Caco-2 (cell line): ENCODE results near the gene LDLRAD4. TPM values are rescaled to one million over a fixed set of nuclear protein-coding genes. Genes with fewer than 3 reads are reported as not detected.

Source experiments
- BruUV-seq: library from RNA; stranded (reverse); fragments of 400-500 nt; replicated peaks from 2 replicates; lab custom pipeline; 2021; lab: Mats Ljungman, UMichigan
- CTCF ChIA-PET: fragments of 300-600 bp; sonication (Branson Sonifier 250); formaldehyde crosslinking; loops from one replicate; lab custom pipeline; 2022; ENCODE audit warnings: antibody characterized with exemption; lab: Charles Lee
- POLR2A ChIA-PET: fragments of 300-600 bp; sonication (Branson Sonifier 250); formaldehyde crosslinking; loops from one replicate; lab custom pipeline; 2022; ENCODE audit warnings: antibody characterized with exemption; lab: Charles Lee
- DNase-seq, 2 experiments: peaks; one replicate each; pipeline versions ENCODE4 v3.0.0 to v3.0.0-alpha.2; 2020 to 2022
- H3K27me3 ChIP-seq: replicated peaks from 2 replicates; pipeline ENCODE4 v1.6.0; 2011; ENCODE audit warnings: low read length; ENCODE audit not compliant: control insufficient read depth, insufficient read depth
- H3K36me3 ChIP-seq: 2 replicates; pipeline ENCODE4 v1.5.1; 2011; ENCODE audit warnings: low read length; ENCODE audit not compliant: control insufficient read depth, insufficient read depth
- H3K4me1 ChIP-seq: fragments of 250-450 bp; sonication (Bioruptor Pico); 2 replicates; pipeline ENCODE4 v1.5.1; 2020; ENCODE audit warnings: mild to moderate bottlenecking
- H3K4me3 ChIP-seq: 2 replicates; pipeline ENCODE4 v1.5.1; 2011; ENCODE audit warnings: low read depth, mild to moderate bottlenecking, control low read depth, low read length
- H3K9me3 ChIP-seq: fragments of 250-450 bp; sonication (Bioruptor Pico); 2 replicates; pipeline ENCODE4 v1.5.1; 2020; ENCODE audit warnings: mild to moderate bottlenecking, moderate library complexity
- H3K27ac Mint-ChIP-seq: one replicate; pipeline ENCODE4 v1.8.0; 2022; ENCODE audit warnings: mixed read lengths; ENCODE audit not compliant: unreplicated experiment
- H3K27me3 Mint-ChIP-seq: one replicate; pipeline ENCODE4 v1.8.0; 2022; ENCODE audit warnings: mixed read lengths; ENCODE audit not compliant: insufficient read depth, unreplicated experiment
- H3K36me3 Mint-ChIP-seq: one replicate; pipeline ENCODE4 v1.8.0; 2022; ENCODE audit warnings: mild to moderate bottlenecking, mixed read lengths; ENCODE audit not compliant: insufficient read depth, unreplicated experiment
- H3K4me1 Mint-ChIP-seq: one replicate; pipeline ENCODE4 v1.8.0; 2022; ENCODE audit warnings: low read depth, mixed read lengths; ENCODE audit not compliant: unreplicated experiment
- H3K4me3 Mint-ChIP-seq: one replicate; pipeline ENCODE4 v1.8.0; 2022; ENCODE audit warnings: mild to moderate bottlenecking, moderate library complexity, mixed read lengths; ENCODE audit not compliant: unreplicated experiment
- H3K9me3 Mint-ChIP-seq: one replicate; pipeline ENCODE4 v1.8.0; 2022; ENCODE audit warnings: mixed read lengths; ENCODE audit not compliant: unreplicated experiment
- CTCF ChIP-seq, 2 experiments: fragments of 200-600 bp in 1 of 2; IDR thresholded peaks; 1 replicate in 1 of 2; 2 replicates in 1 of 2; pipeline versions ENCODE4 v1.5.1 to v1.8.0; 2011 to 2022; ENCODE audit warnings: antibody characterized with exemption in 1 of 2, control low read depth in 1 of 2, inconsistent platforms in 1 of 2, low read depth in 1 of 2, low read length in 1 of 2, mild to moderate bottlenecking in 1 of 2, moderate library complexity in 1 of 2; ENCODE audit not compliant: insufficient read depth in 1 of 2, severe bottlenecking in 1 of 2, unreplicated experiment in 1 of 2
- intact Hi-C: fragments of 100-400 bp; cut with micrococcal nuclease; formaldehyde crosslinking; loops from one replicate; pipeline ENCODE4 v1.10.0; 2022; ENCODE audit not compliant: unreplicated experiment
- total RNA-seq: library from RNA; stranded (reverse); gene quantifications from 2 replicates; pipeline ENCODE4 v1.2.3, GENCODE V29; 2022

LDLRAD4 gene
- total RNA-seq, 1 experiment from 2014 or later, result 1.2 TPM

- Mint-ChIP-seq H3K27me3 (no peaks in the 10 kb centered on the region), H3K9me3 (no peaks in the 10 kb centered on the region), H3K4me1 (no peaks in the 10 kb centered on the region), H3K27ac (no peak overlapping the region), H3K4me3 (no peak overlapping the region), H3K36me3 (no peaks in the 10 kb centered on the region)
- intact Hi-C loops, result no loop called here
- no peaks in the 10 kb centered on the region for H3K9me3 ChIP-seq
- TF ChIP-seq CTCF (IDR thresholded peaks at IDR 0.05; ENCODE audit: insufficient read depth in 1 of 2, low read depth in 1 of 2, low read length in 1 of 2, severe bottlenecking in 1 of 2, unreplicated experiment in 1 of 2), result no peak
- no peak for DNase-seq
- no peak overlapping the region for H3K4me3 ChIP-seq
- POLR2A ChIA-PET, result no interaction called here
- no peaks in the 10 kb centered on the region for H3K27me3 ChIP-seq
- no peaks in the 10 kb centered on the region for H3K4me1 ChIP-seq
- no TSS peak for BruUV-seq
- H3K36me3 ChIP-seq, result no peaks in the 10 kb centered on the region
- CTCF ChIA-PET, result no interaction called here
These were observed 441.9 kb downstream of the LDLRAD4 start for GRCh38 chr18:13660510-13660909.

GRCh38 chr18:13661051-13661778 is 442.7 kb downstream of the LDLRAD4 start:
- Mint-ChIP-seq H3K36me3 (no peaks in the 10 kb centered on the region), H3K4me3 (no peak overlapping the region), H3K27ac (no peak overlapping the region), H3K4me1 (no peaks in the 10 kb centered on the region), H3K27me3 (no peaks in the 10 kb centered on the region), H3K9me3 (no peaks in the 10 kb centered on the region)
- Histone ChIP-seq H3K27me3 (no peaks in the 10 kb centered on the region), H3K36me3 (no peaks in the 10 kb centered on the region), H3K4me1 (no peaks in the 10 kb centered on the region), H3K9me3 (no peaks in the 10 kb centered on the region), H3K4me3 (no peak overlapping the region)
- no TSS peak for BruUV-seq
- no peak for DNase-seq
- TF ChIP-seq CTCF (IDR thresholded peaks at IDR 0.05; ENCODE audit: insufficient read depth in 1 of 2, low read depth in 1 of 2, low read length in 1 of 2, severe bottlenecking in 1 of 2, unreplicated experiment in 1 of 2), result no peak
- intact Hi-C loops, result no loop called here
- POLR2A ChIA-PET, result no interaction called here
- CTCF ChIA-PET, result no interaction called here

GRCh38 chr18:13661779-13662256 is 443.3 kb downstream of the LDLRAD4 start:
- Mint-ChIP-seq H3K4me3 (no peak overlapping the region), H3K27me3 (no peaks in the 10 kb centered on the region), H3K4me1 (no peaks in the 10 kb centered on the region), H3K9me3 (no peaks in the 10 kb centered on the region), H3K36me3 (no peaks in the 10 kb centered on the region), H3K27ac (no peak overlapping the region)
- TF ChIP-seq CTCF (IDR thresholded peaks at IDR 0.05; ENCODE audit: insufficient read depth in 1 of 2, low read depth in 1 of 2, low read length in 1 of 2, severe bottlenecking in 1 of 2, unreplicated experiment in 1 of 2), result no peak
- Histone ChIP-seq H3K4me1 (no peaks in the 10 kb centered on the region), H3K36me3 (no peaks in the 10 kb centered on the region), H3K9me3 (no peaks in the 10 kb centered on the region), H3K4me3 (no peak overlapping the region), H3K27me3 (no peaks in the 10 kb centered on the region)
- ChIA-PET CTCF (no interaction called here), POLR2A (no interaction called here)
- no TSS peak for BruUV-seq
- intact Hi-C loops, result no loop called here
- DNase-seq, result no peak
